Erythroblast (primary cell): ENCODE measurements around the gene CHRNA4.

Source experiments
- GATA1 ChIP-seq: IDR thresholded peaks from 2 replicates; pipeline ENCODE4 v1.6.1; 2011; ENCODE audit warnings: low read depth, mild to moderate bottlenecking, control low read depth, low read length, moderate library complexity
- POLR2A ChIP-seq: IDR thresholded peaks from 2 replicates; pipeline ENCODE4 v1.6.1; 2011; ENCODE audit warnings: mild to moderate bottlenecking, low read length

GRCh38 chr20:63337786-63338420 lies 23.2 kb downstream of the CHRNA4 start:
- TF ChIP-seq POLR2A (no peak), GATA1 (no peak)
